ENCODE data around the gene TRAF3. TPM values are rescaled to one million over a fixed set of nuclear protein-coding genes. Genes with fewer than 3 reads are reported as not detected.

Gene TRAF3, protein sequence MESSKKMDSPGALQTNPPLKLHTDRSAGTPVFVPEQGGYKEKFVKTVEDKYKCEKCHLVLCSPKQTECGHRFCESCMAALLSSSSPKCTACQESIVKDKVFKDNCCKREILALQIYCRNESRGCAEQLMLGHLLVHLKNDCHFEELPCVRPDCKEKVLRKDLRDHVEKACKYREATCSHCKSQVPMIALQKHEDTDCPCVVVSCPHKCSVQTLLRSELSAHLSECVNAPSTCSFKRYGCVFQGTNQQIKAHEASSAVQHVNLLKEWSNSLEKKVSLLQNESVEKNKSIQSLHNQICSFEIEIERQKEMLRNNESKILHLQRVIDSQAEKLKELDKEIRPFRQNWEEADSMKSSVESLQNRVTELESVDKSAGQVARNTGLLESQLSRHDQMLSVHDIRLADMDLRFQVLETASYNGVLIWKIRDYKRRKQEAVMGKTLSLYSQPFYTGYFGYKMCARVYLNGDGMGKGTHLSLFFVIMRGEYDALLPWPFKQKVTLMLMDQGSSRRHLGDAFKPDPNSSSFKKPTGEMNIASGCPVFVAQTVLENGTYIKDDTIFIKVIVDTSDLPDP
- total RNA-seq, result 26.6 and 38.0 TPM in 2 replicates

DNA sequence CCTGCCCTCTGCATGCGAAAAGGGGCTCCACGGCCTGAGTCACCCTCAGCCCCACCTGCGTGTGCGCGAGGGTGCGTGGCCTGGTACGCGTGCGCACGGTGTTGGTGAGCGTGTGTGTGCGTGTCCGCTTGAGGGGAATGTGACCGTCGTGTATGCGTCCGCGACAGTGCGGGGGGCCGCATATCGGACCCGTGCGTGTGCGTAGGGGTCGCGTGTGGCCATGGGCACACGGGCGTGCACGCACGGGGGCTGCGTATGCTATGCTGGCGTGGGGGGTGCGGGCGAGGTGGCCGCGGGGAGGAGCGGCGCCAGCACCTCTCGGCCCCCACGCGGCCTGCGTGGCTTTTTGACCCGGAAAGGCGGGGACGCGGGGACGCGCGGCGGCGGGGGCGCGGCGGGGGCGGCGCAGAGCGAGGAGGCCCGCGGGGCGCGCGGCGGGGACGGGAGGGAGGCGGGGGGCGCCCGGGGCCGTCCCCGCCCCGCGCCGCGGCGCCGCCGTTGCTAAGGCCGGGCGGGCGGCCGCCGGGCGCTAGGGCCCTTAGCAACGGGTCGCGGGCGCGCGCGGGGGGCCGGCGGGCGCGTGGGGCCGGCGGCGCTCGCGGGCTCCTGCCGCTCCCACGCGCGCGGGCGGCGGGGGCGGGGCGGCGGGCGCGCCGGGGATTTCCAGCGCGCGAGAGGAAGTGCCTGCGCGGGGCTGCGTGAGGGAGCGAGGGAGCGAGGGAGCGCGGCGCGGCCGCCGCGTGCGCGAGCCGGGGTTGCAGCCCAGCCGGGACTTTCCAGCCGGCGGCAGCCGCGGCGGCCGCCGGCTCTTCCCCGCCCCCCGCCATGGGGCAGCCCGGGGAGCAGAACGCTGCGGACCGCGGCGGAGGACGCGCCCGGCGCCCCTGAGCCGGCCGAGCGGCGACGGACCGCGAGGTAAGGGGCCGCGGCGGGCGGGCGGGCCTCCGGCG, at the start of gene TRAF3:
Gene TRAF3 (plus strand): TSS at position 689 of the 950 bp plus-strand sequence. CDS start 92,753 bp downstream, outside the sequence.
- peak; percentile 33 for DNase-seq (ENCODE audit: low read depth, low spot score)

DNA sequence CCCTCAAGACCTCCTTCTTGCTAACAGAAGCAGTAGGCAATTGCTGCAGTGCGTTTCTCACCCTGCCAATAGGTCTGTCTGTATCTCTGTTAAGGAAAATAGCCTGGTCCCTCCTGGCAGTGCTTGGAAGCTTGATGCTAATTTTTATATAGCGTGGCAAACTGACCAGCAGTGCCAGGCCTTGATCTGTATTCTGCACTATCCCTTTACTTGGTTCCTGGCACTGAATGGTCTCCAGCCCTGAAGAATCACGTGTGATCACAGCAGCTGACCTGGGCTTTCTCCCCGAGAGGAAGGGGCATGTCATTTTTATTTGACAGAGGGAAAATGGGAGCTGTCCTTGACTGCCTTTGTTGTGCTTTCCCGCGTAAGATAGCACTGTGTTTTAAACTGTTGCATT, 48.7 kb upstream of the TRAF3 start:
- DNase-seq (ENCODE audit: low read depth, low spot score), result no peak

DNA sequence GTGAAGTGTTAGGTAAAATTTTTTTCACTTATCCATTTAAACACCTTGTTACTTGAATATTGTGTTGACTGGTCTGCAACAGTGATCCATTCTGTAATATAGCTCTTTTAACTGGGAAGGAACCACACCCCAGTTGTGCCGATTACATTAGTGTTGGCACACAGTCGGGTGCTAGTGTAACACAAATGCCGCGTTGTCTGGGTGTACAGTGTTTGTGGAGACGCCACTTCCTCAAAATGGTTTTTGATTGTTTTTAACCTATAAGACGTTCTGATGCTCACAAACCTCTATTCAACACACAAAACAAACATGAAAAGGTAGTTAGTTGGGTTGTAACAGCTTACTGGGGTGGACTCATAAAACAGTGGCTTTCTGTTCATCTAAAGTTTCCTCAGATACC, 48.0 kb upstream of the TRAF3 start:
- no peak for DNase-seq (ENCODE audit: low read depth, low spot score)

DNA sequence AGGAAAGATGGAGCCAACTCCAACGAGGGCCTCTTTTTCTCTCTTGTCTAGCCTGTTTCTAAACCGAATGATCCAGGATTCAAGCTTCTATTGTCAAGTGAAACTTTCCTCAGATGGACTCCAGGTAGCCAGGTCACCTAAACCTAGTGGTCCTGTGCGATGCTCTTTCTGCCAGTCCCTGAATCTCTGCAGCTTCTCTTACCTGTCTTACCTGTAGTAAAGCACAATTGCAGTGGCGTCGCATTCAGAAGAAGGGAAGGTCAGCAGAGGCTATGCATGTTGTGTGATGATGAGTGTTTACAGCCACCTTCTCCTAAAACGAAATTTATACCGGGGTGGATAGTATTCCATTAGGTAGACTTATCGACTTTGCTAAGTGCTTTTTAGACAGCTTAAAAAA, 47.4 kb upstream of the TRAF3 start:
- no peak for DNase-seq (ENCODE audit: low read depth, low spot score)

DNA sequence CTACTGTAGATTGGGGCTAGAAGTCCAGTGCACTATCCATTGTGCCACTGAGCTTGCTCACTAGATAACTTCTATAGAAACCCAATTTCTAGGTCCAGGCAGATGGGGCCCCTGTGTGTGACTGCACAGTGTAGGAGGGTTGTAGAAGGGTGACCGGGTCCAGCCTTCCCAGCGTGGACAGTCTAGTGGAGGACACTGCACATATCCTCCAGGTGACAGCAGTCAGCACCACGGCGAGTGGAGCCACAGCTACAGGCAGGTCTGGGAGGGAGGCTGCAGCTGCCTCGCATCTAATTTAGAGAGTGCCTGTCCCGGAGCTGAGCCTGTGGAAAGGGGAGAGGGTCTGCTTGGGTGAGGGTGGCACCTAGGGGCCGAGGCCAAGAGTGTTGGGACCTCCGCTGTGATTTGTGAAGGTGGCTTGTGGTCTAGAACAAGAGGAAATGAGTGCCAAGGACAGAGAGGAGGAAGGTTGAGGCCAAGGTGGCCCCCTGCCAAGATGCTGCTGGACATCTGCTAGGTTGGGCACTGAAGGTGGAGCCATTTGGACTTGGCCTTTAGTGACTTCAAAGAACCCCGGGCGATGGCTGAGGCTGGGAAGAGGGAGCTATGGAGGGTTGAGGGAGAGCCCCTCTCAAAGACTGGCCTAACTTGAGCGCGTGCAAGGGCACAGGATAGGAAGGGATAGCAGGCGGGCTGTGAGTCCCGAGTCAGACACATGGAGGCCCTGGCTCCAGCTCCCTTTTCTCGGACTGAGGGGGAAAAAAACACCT, 46.0 kb upstream of the TRAF3 start:
- DNase-seq (ENCODE audit: low read depth, low spot score), result no peak

DNA sequence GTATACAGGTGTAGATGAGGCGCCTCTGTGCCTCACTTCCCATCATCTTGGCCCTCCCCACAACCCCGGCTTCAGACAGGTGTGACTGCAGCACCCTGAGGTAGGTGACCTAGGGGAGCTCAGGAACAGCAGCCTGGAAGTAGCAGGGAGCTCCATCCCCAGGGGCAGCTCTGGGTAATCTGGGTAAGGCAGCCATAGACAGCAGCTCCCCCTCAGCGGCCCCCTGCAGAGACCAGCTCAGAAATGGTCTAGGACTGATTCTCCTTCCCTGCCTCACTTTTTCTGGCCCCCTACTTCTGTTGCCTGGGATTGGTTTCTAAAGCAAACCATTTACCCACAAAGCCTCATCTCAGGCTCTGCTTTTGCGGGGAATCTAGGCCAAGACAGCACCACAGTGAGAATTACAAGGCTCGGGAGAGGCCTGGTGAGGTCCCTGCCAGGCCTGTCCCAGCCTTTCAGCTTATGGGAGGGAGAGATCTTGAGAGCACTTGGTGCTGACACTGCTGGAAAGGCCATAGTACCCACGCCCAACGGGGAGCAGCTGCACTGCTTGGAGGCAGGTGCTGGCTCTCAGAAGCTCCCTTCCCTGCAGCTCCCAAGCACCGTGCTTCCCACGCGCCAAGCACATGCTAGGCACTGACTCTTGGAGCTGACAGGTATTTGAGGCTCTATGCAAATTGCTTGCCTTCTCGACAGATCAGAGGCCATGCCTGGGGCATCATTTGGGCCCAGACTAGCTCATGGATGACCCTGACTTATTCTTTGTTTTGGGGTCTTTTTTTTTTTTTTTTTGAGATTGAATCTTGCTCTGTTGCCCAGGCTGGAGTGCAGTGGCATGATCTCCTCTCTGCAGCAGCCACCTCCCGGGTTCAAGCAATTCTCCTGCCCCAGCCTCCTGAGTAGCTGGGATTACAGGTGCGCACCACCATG, 45.1 kb upstream of the TRAF3 start:
- no peak for DNase-seq (ENCODE audit: low read depth, low spot score)

DNA sequence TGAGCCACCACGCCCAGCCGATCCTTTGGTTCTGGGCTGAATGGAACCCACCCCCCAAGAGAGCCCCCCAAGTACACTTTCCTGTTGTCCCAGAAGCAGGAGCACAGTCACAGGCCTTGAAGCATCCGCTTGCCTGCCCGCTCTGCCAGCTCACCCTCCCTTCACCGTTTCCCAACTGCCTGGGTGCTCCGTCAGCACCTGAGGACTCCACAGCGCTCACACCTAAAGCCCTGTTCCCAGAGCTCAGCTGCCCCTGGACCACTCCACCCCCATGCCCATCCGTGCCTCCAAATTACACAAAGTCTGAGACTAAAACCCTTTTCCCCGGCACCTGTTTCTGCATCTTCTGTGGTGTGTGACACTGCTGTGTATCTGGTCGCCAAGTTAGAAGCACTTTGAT, 44.3 kb upstream of the TRAF3 start:
- DNase-seq (ENCODE audit: low read depth, low spot score), result no peak

DNA sequence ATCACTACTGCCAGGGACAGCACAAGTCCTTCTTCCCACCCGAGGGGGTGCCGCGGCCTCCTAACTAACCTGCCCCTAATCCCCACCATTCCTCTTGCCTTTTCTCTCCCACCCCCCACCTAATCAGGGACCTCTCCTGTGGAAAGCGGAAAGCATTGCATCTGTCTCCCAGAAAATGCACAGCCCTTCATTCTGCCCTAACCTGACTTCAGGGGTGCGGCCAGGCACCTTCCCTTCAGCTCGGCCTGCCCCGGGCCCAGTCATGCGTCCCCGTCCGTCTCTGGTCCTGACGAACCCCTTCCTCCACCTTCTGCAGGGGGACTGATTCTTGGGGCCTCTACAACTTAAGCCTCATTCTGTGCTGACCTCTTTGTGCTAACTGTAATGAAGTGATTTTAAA, 43.9 kb upstream of the TRAF3 start:
- DNase-seq (ENCODE audit: low read depth, low spot score), result no peak

DNA sequence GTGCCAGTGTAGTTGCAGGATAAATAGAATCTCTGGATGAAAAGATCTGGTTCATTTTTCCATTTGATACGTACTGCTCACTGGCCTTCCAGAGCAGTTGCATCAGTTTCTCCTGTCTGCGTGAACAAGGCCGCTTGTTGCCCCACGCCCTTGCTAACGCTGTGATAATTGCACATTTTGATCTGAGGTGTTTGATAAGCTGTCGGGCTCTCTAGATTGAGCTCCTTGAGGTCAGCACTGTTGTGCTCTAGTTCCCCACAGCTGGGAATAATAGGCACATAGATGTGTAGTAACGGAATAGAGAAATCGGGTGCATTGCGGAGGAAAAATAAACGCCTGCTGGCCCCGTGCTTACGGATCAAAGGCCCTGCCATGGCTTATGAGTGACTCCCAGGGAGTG, 42.8 kb upstream of the TRAF3 start:
- no peak for DNase-seq (ENCODE audit: low read depth, low spot score)

DNA sequence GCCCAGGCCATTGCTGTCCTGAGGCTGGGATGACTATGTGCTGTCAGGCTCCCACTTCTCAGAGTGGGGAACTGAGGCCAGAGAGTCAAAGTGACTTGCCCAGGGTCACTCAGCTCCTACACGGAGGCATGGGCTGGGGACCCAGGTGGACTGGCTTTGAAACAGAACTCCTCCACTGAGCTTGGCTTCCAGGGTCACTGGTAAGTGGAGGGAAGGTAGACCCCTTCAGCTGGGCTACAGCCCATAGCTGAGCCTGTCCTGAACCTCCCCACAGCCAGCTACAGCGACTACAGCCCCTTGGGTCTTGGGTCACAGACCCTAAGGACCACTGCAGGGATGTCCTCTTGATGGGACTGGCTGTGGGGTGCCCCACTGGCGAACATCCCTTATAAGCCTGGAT, 40.3 kb upstream of the TRAF3 start:
- no peak for DNase-seq (ENCODE audit: low read depth, low spot score)

DNA sequence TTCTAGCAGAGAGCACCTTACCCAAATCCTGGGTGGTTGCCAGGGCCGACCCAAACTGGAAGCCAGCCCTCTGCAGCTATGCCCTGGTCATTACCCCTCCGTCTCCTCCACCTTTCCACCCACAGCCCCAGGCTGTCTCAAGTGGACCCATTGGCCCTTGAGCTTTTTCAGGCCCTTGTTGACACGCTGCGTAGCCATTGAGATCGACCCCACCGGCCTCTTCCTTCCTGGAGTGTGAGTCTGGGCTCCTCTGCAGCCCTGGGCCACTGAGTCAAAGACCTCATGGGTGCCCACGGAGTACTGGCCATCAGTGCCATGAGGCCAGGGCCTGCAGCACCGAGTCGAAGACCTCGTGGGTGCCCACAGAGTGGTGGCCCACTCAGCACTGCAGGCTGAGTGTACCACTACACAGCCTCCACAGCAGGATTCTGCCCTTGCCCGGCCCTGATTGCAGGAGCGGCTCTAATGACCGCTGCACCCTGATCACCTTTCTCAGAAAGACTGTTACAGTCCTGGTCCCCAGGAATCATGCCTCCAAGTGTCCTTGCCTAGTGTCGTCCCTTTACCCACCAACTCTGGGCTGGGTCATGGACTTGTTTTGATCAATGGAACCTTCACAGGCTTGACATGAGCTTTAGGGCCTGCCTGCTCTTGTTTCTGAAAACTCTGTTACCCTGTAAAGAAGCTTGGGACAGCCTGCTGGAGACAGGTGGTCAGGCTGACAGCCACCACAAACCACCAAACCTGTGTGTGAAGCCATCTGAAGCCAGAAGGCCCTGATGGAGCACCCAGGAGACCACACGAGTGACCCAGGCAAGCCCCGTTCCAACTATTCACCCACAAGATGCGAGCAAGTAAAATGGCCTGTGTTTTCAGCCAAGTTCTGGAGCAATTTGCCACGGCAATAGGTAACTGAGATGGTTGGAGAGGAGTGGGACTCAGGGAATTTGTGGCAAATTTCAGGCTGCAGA, 39.6 kb upstream of the TRAF3 start:
- DNase-seq (ENCODE audit: low read depth, low spot score), result no peak

DNA sequence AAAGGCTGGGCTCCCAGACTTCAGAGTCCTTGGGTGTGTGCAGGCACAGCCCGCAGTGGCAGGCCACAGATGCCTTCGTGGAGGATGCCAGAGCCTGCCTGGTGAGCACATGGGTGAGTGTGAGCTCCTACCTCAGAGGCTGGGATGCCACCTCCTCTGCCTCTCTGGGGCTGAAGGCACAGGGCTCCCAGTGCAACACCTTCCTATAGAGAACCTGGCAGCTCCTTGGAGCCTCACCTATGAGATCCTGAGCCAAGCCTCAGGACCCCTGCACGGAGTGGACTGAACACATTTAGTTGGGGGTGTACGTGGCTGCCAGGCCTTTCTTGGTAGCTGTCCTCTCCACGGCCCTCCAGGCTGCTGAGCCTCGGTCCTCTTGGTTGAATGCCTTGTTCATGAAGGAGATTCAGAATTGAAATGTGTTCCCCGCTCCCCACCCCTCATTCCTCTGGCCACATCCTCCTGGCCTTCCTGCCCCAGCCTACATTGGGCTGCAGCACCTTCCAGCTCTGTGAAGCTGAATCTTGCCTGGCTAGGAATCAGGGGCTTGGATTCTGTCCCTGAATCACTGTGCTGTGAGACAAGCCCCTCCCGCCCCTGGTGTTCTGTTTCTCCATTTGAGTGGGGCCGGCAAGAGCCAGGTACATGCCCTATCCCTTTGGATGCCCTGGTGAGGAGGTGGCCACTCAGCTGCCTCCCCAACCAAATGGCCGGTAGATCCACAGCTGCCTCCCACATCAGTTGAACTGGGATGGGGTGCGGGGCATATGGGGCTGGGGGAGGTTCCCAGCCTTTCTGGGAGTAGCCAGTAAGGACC, 38.7 kb upstream of the TRAF3 start:
- no peak for DNase-seq (ENCODE audit: low read depth, low spot score)

DNA sequence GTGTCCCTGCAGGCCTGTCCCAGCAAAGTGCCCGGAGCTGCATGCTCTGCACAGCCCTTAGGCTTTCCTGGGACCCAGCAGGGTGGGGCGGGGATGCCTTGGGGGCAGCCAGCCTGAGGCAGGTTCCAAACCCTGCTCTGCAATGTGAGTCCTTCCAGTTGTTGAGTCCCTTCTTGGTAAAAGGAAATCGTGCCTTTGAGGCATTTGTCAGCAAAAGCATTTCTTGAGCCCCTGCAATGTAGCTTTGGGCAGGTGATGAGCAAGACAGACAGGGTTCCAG, 38.1 kb upstream of the TRAF3 start:
- DNase-seq (ENCODE audit: low read depth, low spot score), result no peak

DNA sequence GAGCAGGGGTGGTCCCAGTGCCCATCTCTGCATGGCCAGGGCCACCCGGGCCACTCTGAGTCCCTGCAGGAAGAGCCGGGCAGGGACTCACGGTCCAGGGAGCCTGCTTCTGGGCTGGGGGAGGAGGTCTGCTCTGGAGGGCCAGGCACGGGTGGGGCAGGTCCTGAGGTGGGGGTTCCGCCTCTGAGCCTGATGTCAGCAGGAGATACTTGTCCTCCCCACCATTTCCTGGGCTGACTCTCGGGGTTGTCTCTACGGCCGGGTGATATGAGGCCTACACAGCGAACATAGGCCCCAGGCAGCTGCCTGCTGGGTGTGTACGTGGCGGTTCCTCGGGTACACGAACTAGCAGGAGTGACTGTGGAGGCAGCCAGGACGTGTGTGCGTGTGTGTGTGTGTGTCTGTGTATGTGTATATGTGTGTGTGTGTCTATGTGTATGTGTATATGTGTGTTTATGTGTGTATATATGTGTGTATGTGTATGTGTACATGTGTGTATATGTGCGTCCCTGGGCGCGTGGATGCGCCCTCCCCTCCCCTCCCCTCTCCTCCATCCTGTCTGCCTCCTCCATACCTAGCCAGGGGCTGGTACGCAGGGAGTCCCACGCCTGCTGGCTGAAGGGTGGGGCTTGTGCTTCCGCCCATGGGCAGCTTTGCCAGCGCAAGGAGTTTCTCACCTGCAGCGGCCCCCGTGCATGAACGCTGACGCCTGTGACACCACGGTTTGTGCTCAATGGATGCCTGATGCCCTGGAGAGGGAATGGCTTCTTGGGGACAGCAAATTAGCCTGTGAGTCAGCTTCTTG, 30.4 kb upstream of the TRAF3 start:
- DNase-seq (ENCODE audit: low read depth, low spot score), result no peak

DNA sequence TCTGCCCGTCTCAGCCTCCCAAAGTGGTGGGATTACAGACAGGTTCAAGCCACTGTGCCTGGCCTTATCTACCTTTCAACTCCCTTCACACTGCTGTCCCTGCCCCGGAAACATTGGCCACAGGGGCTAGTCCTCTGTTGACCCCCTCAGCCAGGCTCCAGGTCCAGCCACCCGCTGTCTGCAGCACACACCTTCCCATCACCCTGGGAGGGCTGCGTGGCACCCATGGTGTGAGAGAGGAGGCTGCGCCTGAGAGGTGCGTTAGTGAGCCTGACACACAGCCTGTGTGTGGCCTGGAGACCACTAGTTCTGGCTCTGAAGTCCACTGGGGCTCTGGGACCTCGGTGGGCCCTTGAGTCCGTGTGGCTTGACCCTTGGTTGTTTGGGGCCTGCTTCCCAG, 28.4 kb upstream of the TRAF3 start:
- no peak for DNase-seq (ENCODE audit: low read depth, low spot score)

DNA sequence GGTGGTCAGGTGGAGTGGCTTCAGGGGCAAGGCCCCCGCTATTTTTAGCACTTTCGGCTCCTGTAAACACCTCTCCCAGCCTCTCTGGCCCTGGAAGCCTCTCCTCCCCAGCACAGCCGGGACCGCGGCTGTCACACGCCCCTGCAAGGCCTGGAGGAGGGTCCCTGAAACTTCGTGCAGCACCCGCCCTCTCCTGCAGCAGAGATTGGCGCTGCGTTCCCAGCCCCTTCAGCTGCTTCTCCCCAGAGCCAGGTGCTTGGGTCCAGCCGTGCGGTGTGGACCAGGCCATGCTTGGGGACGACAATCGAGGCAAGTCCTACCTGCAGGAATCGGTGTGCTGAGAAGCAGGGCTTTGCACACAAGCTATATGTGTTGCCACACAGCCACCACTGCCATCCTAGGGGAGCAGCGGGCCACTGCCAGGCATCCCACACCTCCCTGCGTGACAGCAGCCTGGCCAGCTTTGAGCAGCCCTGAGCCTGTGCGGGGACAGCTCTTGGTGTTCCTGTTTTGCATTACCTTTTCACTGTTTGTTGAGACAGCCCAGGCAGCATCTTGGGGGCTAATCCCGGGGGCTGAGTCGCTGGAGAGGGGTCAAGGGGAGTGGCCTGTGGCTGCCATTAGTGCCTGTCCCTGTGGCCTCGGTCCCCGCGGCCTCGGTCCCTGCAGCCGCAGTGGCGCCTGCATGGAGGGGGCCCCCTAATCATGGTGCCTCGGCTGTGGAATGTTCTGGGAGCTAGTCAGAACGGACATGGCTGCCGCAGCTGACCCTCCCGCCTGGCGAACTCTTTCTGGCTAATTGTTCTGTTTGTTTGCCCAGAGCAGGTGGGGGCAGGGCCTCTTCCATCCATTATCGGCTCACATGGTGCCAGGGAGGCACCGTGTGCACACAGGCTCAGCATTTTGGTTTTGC, 27.6 kb upstream of the TRAF3 start:
- no peak for DNase-seq (ENCODE audit: low read depth, low spot score)

DNA sequence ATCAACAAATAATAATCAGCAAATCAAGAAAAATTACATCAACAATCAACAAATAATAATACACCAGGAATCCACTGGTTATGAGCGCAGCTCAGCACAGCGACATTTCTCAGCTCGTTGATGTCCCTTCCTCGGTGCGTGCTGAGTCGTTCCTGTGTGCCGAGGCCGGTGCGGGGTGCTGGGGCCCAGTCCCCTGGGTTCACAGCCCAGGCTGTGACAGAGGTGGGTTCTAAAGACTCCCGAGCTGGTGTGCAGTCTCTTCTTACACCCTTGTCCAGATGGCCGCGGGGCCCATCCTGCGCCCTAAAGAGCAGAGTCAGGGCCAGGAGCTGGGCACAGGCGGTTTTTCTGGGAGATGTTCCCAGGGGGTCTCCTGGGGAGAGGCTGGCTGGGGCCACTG, 26.9 kb upstream of the TRAF3 start:
- DNase-seq (ENCODE audit: low read depth, low spot score), result no peak

All from pulmonary artery endothelial cell (primary cell).